ENCODE results near the gene GOSR2.

The GOSR2 gene

GRCh38 chr17:46935658-46936266 lies 12.8 kb downstream of the GOSR2 start:
- Histone ChIP-seq H3K4me3 (no peak overlapping the region), H3K27ac (no peak overlapping the region), H3K4me2 (no peak overlapping the region), H3K27me3 (no peaks in the 10 kb centered on the region), H3K9me3 (replicated peaks in 1 of 11) (no peaks in the 10 kb centered on the region), H3K4me1 (no peaks in the 10 kb centered on the region), H3K36me3 (peaks cover 96 to 100% (median 99%) of the 10 kb centered on the region in 11 experiments), H4K20me1 (peaks cover 6 to 92% (median 55%) of the 10 kb centered on the region in 11 experiments; a peak in 17 of 22 replicates), H3K9ac (peak overlapping the region in 1 of 11 experiments; percentile 19; a peak in 1 of 22 replicates)
- no peak for TF ChIP-seq Cebpa-rat (IDR thresholded peaks at IDR 0.05)

- Histone ChIP-seq H4K20me1 (peaks cover 0 to 90% (median 56%) of the 10 kb centered on the region in 11 experiments; a peak in 18 of 22 replicates), H3K9me3 (replicated peaks in 1 of 11) (no peaks in the 10 kb centered on the region), H3K4me2 (no peak overlapping the region), H3K9ac (peak overlapping the region in 1 of 11 experiments; percentile 32; a peak in 1 of 22 replicates), H3K4me1 (peaks cover 28 to 39% (median 33%) of the 10 kb centered on the region in 10 experiments), H3K27me3 (no peaks in the 10 kb centered on the region), H3K27ac (no peak overlapping the region), H3K4me3 (no peak overlapping the region), H3K36me3 (peaks cover 50 to 64% (median 61%) of the 10 kb centered on the region in 11 experiments)
- no peak for TF ChIP-seq Cebpa-rat (IDR thresholded peaks at IDR 0.05)
Observed at GRCh38 chr17:46940692-46941404, 17.9 kb downstream of the GOSR2 start.

- Histone ChIP-seq H3K27ac (no peak overlapping the region), H3K27me3 (no peaks in the 10 kb centered on the region), H3K4me2 (peak overlapping the region; percentile 37 to 67 (median 58); a peak in 21 of 22 replicates), H3K36me3 (peaks cover 32 to 46% (median 43%) of the 10 kb centered on the region in 11 experiments), H3K4me1 (peaks cover 36 to 45% (median 41%) of the 10 kb centered on the region in 10 experiments), H3K9ac (no peak overlapping the region), H3K9me3 (replicated peaks in 1 of 11) (no peaks in the 10 kb centered on the region), H4K20me1 (peaks cover 0 to 72% (median 50%) of the 10 kb centered on the region in 11 experiments; a peak in 18 of 22 replicates), H3K4me3 (no peak overlapping the region)
- TF ChIP-seq Cebpa-rat (IDR thresholded peaks at IDR 0.05): no peak
Observed at GRCh38 chr17:46942441-46943217, 19.7 kb downstream of the GOSR2 start.

GRCh38 chr17:46943218-46943500 lies 20.2 kb downstream of the GOSR2 start:
- H3K27me3 ChIP-seq: no peaks in the 10 kb centered on the region
- peaks cover 0 to 71% (median 50%) of the 10 kb centered on the region in 11 experiments; a peak in 17 of 22 replicates for H4K20me1 ChIP-seq
- H3K36me3 ChIP-seq: peaks cover 28 to 42% (median 39%) of the 10 kb centered on the region in 11 experiments
- peak overlapping the region; percentile 37 to 67 (median 61) for H3K4me2 ChIP-seq
- H3K9me3 ChIP-seq (replicated peaks in 1 of 11): no peaks in the 10 kb centered on the region
- TF ChIP-seq Cebpa-rat (IDR thresholded peaks at IDR 0.05): no peak
- no peak overlapping the region for H3K27ac ChIP-seq
- H3K9ac ChIP-seq: peak overlapping the region in 1 of 11 experiments; percentile 21; a peak in 1 of 22 replicates
- no peak overlapping the region for H3K4me3 ChIP-seq
- H3K4me1 ChIP-seq: peaks cover 36 to 45% (median 41%) of the 10 kb centered on the region in 10 experiments

GRCh38 chr17:46943501-46944393 lies 20.8 kb downstream of the GOSR2 start:
- H3K27ac ChIP-seq: 0 out of 22 replicates have a peak overlapping the region, but pooled peaks of 1 of the 11 experiments have one; percentile 0
- peaks cover 36 to 45% (median 41%) of the 10 kb centered on the region in 10 experiments for H3K4me1 ChIP-seq
- peaks cover 0 to 67% (median 45%) of the 10 kb centered on the region in 11 experiments; a peak in 17 of 22 replicates for H4K20me1 ChIP-seq
- no peak overlapping the region for H3K4me3 ChIP-seq
- peak overlapping the region; percentile 37 to 67 (median 61) for H3K4me2 ChIP-seq
- no peak for TF ChIP-seq Cebpa-rat (IDR thresholded peaks at IDR 0.05)
- peak overlapping the region in 1 of 11 experiments; percentile 21; a peak in 2 of 22 replicates for H3K9ac ChIP-seq
- H3K27me3 ChIP-seq: no peaks in the 10 kb centered on the region
- H3K9me3 ChIP-seq (replicated peaks in 1 of 11): no peaks in the 10 kb centered on the region
- peaks cover 23 to 36% (median 33%) of the 10 kb centered on the region in 11 experiments for H3K36me3 ChIP-seq

GRCh38 chr17:46944931-46945330 lies 22.0 kb downstream of the GOSR2 start:
- no peaks in the 10 kb centered on the region for H3K27me3 ChIP-seq
- H3K9me3 ChIP-seq (replicated peaks in 1 of 11): no peaks in the 10 kb centered on the region
- H4K20me1 ChIP-seq: peaks cover 0 to 67% (median 42%) of the 10 kb centered on the region in 11 experiments; a peak in 17 of 22 replicates
- H3K4me1 ChIP-seq: peaks cover 36 to 45% (median 41%) of the 10 kb centered on the region in 10 experiments
- peak overlapping the region in 10 of 11 experiments; percentile 20 to 68 (median 52); a peak in 11 of 22 replicates for H3K4me2 ChIP-seq
- H3K36me3 ChIP-seq: peaks cover 13 to 28% (median 21%) of the 10 kb centered on the region in 11 experiments; a peak in 20 of 22 replicates
- H3K9ac ChIP-seq: no peak overlapping the region
- H3K27ac ChIP-seq: no peak overlapping the region
- no peak overlapping the region for H3K4me3 ChIP-seq
- TF ChIP-seq Cebpa-rat (IDR thresholded peaks at IDR 0.05): no peak

- peak overlapping the region in 2 of 11 experiments; percentile 25 to 67; a peak in 2 of 22 replicates for H3K4me2 ChIP-seq
- no peaks in the 10 kb centered on the region for H3K9me3 ChIP-seq (replicated peaks in 1 of 11)
- peaks cover 0 to 52% (median 32%) of the 10 kb centered on the region in 11 experiments; a peak in 16 of 22 replicates for H4K20me1 ChIP-seq
- no peak for TF ChIP-seq Cebpa-rat (IDR thresholded peaks at IDR 0.05)
- H3K9ac ChIP-seq: no peak overlapping the region
- no peak overlapping the region for H3K27ac ChIP-seq
- peaks cover 0 to 8% (median 2%) of the 10 kb centered on the region in 11 experiments; a peak in 13 of 22 replicates for H3K36me3 ChIP-seq
- no peaks in the 10 kb centered on the region for H3K27me3 ChIP-seq
- H3K4me1 ChIP-seq: peaks cover 34 to 61% (median 55%) of the 10 kb centered on the region in 10 experiments
- no peak overlapping the region for H3K4me3 ChIP-seq
Observed at GRCh38 chr17:46947216-46947615, 24.3 kb downstream of the GOSR2 start.

GRCh38 chr17:46948544-46948943 lies 25.6 kb downstream of the GOSR2 start:
- TF ChIP-seq Cebpa-rat (IDR thresholded peaks at IDR 0.05): no peak
- Histone ChIP-seq H3K4me2 (no peak overlapping the region), H4K20me1 (peaks cover 0 to 39% (median 20%) of the 10 kb centered on the region in 11 experiments; a peak in 15 of 22 replicates), H3K9me3 (replicated peaks in 1 of 11) (no peaks in the 10 kb centered on the region), H3K4me1 (peaks cover 21 to 51% (median 45%) of the 10 kb centered on the region in 10 experiments), H3K9ac (no peak overlapping the region), H3K27ac (no peak overlapping the region), H3K36me3 (peaks cover 0 to 6% (median 0%) of the 10 kb centered on the region in 11 experiments; a peak in 5 of 22 replicates), H3K27me3 (no peaks in the 10 kb centered on the region), H3K4me3 (no peak overlapping the region)

All from BLaER1 treated with 17β-estradiol and CSF1 and Interleukin-3, amounts not matched to agents 10 nM and 100 nM (cell line).